OCI-LY1 (cell line): ENCODE measurements around the gene CIDEA.

Experiments
- H2AFZ ChIP-seq: fragments of 200-600 bp; sonication (generic), shearing (Covaris generic); 2 replicates; pipeline ENCODE4 v1.6.0; 2014; ENCODE audit warnings: antibody characterized with exemption, mild to moderate bottlenecking, low read length
- H3F3A ChIP-seq: fragments of 200-600 bp; sonication (generic), shearing (Covaris generic); 2 replicates; pipeline ENCODE4 v1.6.0; 2014; ENCODE audit warnings: mild to moderate bottlenecking, antibody characterized with exemption, low read length, moderate library complexity; ENCODE audit not compliant: insufficient read depth
- H3K27ac ChIP-seq: fragments of 200-600 bp; sonication (generic); 2 replicates; pipeline ENCODE4 v1.5.1; 2014; ENCODE audit warnings: low read length, mixed run types, mild to moderate bottlenecking, low read depth; ENCODE audit not compliant: poor library complexity, severe bottlenecking
- H3K27me3 ChIP-seq: fragments of 200-600 bp; sonication (generic); 2 replicates; pipeline ENCODE4 v1.6.0; 2014; ENCODE audit warnings: antibody characterized with exemption, mild to moderate bottlenecking, low read length, moderate library complexity; ENCODE audit not compliant: insufficient read depth
- H3K36me3 ChIP-seq: fragments of 200-600 bp; sonication (generic); 2 replicates; pipeline ENCODE4 v1.6.1; 2014; ENCODE audit warnings: mild to moderate bottlenecking, antibody characterized with exemption, low read length, moderate library complexity, mixed read lengths; ENCODE audit not compliant: insufficient read depth
- H3K4me1 ChIP-seq: fragments of 200-600 bp; sonication (generic); 2 replicates; pipeline ENCODE4 v1.5.1; 2014; ENCODE audit warnings: mild to moderate bottlenecking, low read length, moderate library complexity; ENCODE audit not compliant: insufficient read depth, severe bottlenecking
- H3K4me2 ChIP-seq: fragments of 200-600 bp; sonication (generic), shearing (Covaris generic); 2 replicates; pipeline ENCODE4 v1.6.1; 2014; ENCODE audit warnings: low read length
- H3K4me3 ChIP-seq: fragments of 200-600 bp; sonication (generic); 2 replicates; pipeline ENCODE4 v1.5.1; 2014; ENCODE audit warnings: low read length, low read depth, mild to moderate bottlenecking, mixed read lengths; ENCODE audit not compliant: poor library complexity, severe bottlenecking
- H3K79me2 ChIP-seq: fragments of 200-600 bp; shearing (Covaris generic); 2 replicates; pipeline ENCODE4 v1.6.1; 2016; ENCODE audit warnings: mixed run types, low read length, mixed read lengths; ENCODE audit not compliant: insufficient read depth
- H3K9ac ChIP-seq: fragments of 200-600 bp; sonication (generic), shearing (Covaris generic); 2 replicates; pipeline ENCODE4 v1.6.1; 2014; ENCODE audit warnings: mild to moderate bottlenecking, low read length, mixed read lengths
- H3K9me2 ChIP-seq: fragments of 200-600 bp; sonication (generic), shearing (Covaris generic); 2 replicates; pipeline ENCODE4 v1.6.1; 2014; ENCODE audit warnings: low read depth, mild to moderate bottlenecking, low read length, mixed read lengths
- H3K9me3 ChIP-seq: fragments of 200-600 bp; shearing (Covaris generic); 2 replicates; pipeline ENCODE4 v1.6.1; 2014; ENCODE audit warnings: low read length, mixed read lengths
- H4K20me1 ChIP-seq: fragments of 200-600 bp; sonication (generic), shearing (Covaris generic); 2 replicates; pipeline ENCODE4 v1.6.0; 2016; ENCODE audit warnings: mild to moderate bottlenecking, low read length; ENCODE audit not compliant: insufficient read depth
- CTCF ChIP-seq: fragments of 200-600 bp; sonication (generic), shearing (Covaris generic); IDR thresholded peaks from 2 replicates; pipeline ENCODE4 v1.5.1; 2017; ENCODE audit warnings: mild to moderate bottlenecking, antibody characterized with exemption, low read length, moderate library complexity, mixed read lengths
- EZH2 ChIP-seq: fragments of 200-600 bp; sonication (generic), shearing (Covaris generic); IDR thresholded peaks from 2 replicates; pipeline ENCODE4 v1.8.0; 2017; ENCODE audit warnings: borderline replicate concordance, mixed run types, mild to moderate bottlenecking, antibody characterized with exemption, low read length, moderate library complexity, mixed read lengths

The CIDEA gene

DNA sequence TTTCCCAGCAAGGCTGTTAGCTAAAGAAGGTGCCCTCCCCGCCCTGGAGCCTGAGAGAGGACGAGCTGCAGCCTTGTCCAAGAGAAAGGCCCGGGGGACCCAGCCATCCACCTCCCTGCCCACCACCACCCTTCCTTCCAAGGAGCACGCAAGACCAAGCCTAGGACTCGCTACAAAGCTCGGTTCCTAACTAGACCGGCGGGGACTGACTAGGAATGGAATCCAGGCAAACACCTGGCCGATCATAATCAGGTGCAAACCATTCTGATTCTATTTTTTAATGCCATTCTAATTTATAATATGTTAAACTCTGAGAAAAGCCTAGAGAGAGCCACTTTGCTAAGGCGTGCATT lies 34.2 kb downstream of the CIDEA start:
- Histone ChIP-seq H3K4me1 (no peaks in the 10 kb centered on the region), H3K27ac (no peak overlapping the region), H3K4me2 (no peak overlapping the region), H3K9me3 (no peaks in the 10 kb centered on the region), H3K36me3 (no peaks in the 10 kb centered on the region), H2AFZ (no peak overlapping the region), H3K4me3 (no peak overlapping the region), H3K27me3 (no peaks in the 10 kb centered on the region; the same call in 1 of the 2 replicates), H3F3A (no peaks in the 10 kb centered on the region), H3K9ac (no peak overlapping the region), H3K9me2 (no peaks in the 10 kb centered on the region), H3K79me2 (no peaks in the 10 kb centered on the region), H4K20me1 (no peaks in the 10 kb centered on the region; the same call in 1 of the 2 replicates)
- TF ChIP-seq CTCF (no peak), EZH2 (no peak)

- H3K9me3 ChIP-seq = no peaks in the 10 kb centered on the region
- H3K4me2 ChIP-seq = no peak overlapping the region
- H4K20me1 ChIP-seq = no peaks in the 10 kb centered on the region; the same call in 1 of the 2 replicates
- no peaks in the 10 kb centered on the region for H3K4me1 ChIP-seq
- no peak for TF ChIP-seq CTCF
- TF ChIP-seq EZH2 = no peak
- H3K4me3 ChIP-seq = no peak overlapping the region
- H3K27ac ChIP-seq = no peak overlapping the region
- H3K9me2 ChIP-seq = no peaks in the 10 kb centered on the region
- H2AFZ ChIP-seq = no peak overlapping the region
- no peaks in the 10 kb centered on the region; the same call in 1 of the 2 replicates for H3K27me3 ChIP-seq
- H3K36me3 ChIP-seq = no peaks in the 10 kb centered on the region
- H3K9ac ChIP-seq = no peak overlapping the region
- H3K79me2 ChIP-seq = no peaks in the 10 kb centered on the region
- H3F3A ChIP-seq = no peaks in the 10 kb centered on the region
These were observed 35.9 kb downstream of the CIDEA start for GRCh38 chr18:12290086-12290485.

DNA sequence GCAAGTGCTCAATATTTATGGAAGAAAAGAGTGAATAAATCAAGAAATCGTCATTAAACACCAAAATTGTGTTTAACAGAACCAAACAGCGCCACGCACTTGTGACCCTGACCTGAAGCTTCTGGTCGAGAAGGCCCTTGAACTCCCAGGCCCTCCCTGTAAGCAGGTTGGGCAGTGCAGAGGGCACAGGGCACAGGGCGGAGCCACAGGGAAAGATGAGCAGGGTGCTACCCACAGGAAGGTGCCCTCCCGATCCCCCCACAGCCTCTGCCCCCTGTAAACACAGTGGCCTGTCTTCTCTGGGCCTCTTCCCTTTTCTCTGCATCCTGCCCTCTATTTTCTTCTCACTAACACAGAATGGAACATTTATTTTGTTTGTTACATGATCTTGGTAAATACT lies 37.0 kb downstream of the CIDEA start:
- H3K36me3 ChIP-seq = no peaks in the 10 kb centered on the region
- H3K9me2 ChIP-seq = no peaks in the 10 kb centered on the region
- H3K27me3 ChIP-seq = no peaks in the 10 kb centered on the region; the same call in 1 of the 2 replicates
- H4K20me1 ChIP-seq = no peaks in the 10 kb centered on the region; the same call in 1 of the 2 replicates
- TF ChIP-seq EZH2 (no peak), CTCF (no peak)
- no peaks in the 10 kb centered on the region for H3K9me3 ChIP-seq
- no peak overlapping the region for H3K4me3 ChIP-seq
- H3K27ac ChIP-seq = no peak overlapping the region
- H3K4me2 ChIP-seq = no peak overlapping the region
- no peak overlapping the region for H3K9ac ChIP-seq
- H3K79me2 ChIP-seq = no peaks in the 10 kb centered on the region
- no peaks in the 10 kb centered on the region for H3K4me1 ChIP-seq
- no peak overlapping the region for H2AFZ ChIP-seq
- H3F3A ChIP-seq = no peaks in the 10 kb centered on the region
